Calu3 (cell line): ENCODE measurements around the gene TRDN. TPM values are rescaled to one million over a fixed set of nuclear protein-coding genes. Genes with fewer than 3 reads are reported as not detected.
A peak's percentile ranks its signal among the peaks of the same experiment; 100 is the strongest.

Experiments used
- BruUV-seq: library from RNA; stranded (reverse); fragments of 400-500 nt; replicated peaks from 2 replicates; lab custom pipeline; 2021; lab: Mats Ljungman, UMichigan
- CTCF ChIA-PET: fragments of 300-600 bp; sonication (Branson Sonifier 250); formaldehyde crosslinking; loops from one replicate; lab custom pipeline; 2022; ENCODE audit warnings: antibody characterized with exemption; lab: Charles Lee
- DNase-seq: peaks from one replicate; pipeline ENCODE4 v3.0.0; 2022
- H3K27ac Mint-ChIP-seq: one replicate; pipeline ENCODE4 v1.8.0; 2022; ENCODE audit warnings: mixed read lengths; ENCODE audit not compliant: unreplicated experiment
- H3K27me3 Mint-ChIP-seq: one replicate; pipeline ENCODE4 v1.8.0; 2022; ENCODE audit warnings: mixed read lengths; ENCODE audit not compliant: unreplicated experiment
- H3K36me3 Mint-ChIP-seq: one replicate; pipeline ENCODE4 v1.8.0; 2022; ENCODE audit warnings: mild to moderate bottlenecking, moderate library complexity, mixed read lengths; ENCODE audit not compliant: insufficient read depth, unreplicated experiment
- H3K4me1 Mint-ChIP-seq: one replicate; pipeline ENCODE4 v1.8.0; 2022; ENCODE audit warnings: mild to moderate bottlenecking, low read depth, mixed read lengths; ENCODE audit not compliant: unreplicated experiment
- H3K4me3 Mint-ChIP-seq: one replicate; pipeline ENCODE4 v1.8.0; 2022; ENCODE audit warnings: mild to moderate bottlenecking, low read depth, moderate library complexity, mixed read lengths; ENCODE audit not compliant: unreplicated experiment
- H3K9me3 Mint-ChIP-seq: one replicate; pipeline ENCODE4 v1.8.0; 2022; ENCODE audit warnings: low read depth, mixed read lengths; ENCODE audit not compliant: unreplicated experiment
- intact Hi-C: fragments of 100-400 bp; cut with micrococcal nuclease; formaldehyde crosslinking; loops from one replicate; pipeline ENCODE4 v1.10.0; 2022; ENCODE audit not compliant: unreplicated experiment
- total RNA-seq: library from RNA; stranded (reverse); gene quantifications from 2 replicates; pipeline ENCODE4 v1.2.3, GENCODE V29; 2022
- TF ChIP-seq, protein P1 (sequence below): fragments of 200-600 bp; IDR thresholded peaks from one replicate; pipeline ENCODE4 v1.8.0; 2022; ENCODE audit warnings: antibody characterized with exemption; ENCODE audit not compliant: unreplicated experiment

Gene TRDN
- total RNA-seq, 1 experiment from 2014 or later, result not detected

DNA sequence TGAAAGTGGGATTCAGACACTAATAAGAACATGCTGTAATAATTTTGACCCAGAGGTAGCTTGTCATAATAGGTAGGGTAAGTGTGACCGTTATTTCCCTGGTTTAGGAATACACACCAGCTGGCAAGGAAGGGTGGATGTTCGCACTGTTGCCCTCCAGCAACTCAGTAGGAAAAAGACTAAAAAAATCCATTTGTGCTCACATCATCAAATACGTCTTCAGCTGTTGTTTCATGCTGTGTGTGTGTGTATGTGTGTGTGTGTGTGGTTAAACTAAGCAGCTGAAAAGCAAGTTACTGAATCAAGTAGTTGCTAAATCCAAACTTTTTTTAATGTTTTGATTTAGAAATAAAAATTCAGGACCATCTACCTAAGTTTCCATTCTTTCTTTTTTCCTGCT lies 218.7 kb downstream of the TRDN start:
- intact Hi-C loops, result loop anchor here (5.0 kb wide), 1 partner anchor 1434 kb away; no protein-coding TSS in a partner anchor
- DNase-seq, result no peak
- Mint-ChIP-seq H3K4me1 (no peaks in the 10 kb centered on the region), H3K4me3 (no peak overlapping the region), H3K27ac (no peak overlapping the region), H3K9me3 (no peaks in the 10 kb centered on the region), H3K36me3 (no peaks in the 10 kb centered on the region), H3K27me3 (no peaks in the 10 kb centered on the region)
- TF ChIP-seq, protein P1, sequence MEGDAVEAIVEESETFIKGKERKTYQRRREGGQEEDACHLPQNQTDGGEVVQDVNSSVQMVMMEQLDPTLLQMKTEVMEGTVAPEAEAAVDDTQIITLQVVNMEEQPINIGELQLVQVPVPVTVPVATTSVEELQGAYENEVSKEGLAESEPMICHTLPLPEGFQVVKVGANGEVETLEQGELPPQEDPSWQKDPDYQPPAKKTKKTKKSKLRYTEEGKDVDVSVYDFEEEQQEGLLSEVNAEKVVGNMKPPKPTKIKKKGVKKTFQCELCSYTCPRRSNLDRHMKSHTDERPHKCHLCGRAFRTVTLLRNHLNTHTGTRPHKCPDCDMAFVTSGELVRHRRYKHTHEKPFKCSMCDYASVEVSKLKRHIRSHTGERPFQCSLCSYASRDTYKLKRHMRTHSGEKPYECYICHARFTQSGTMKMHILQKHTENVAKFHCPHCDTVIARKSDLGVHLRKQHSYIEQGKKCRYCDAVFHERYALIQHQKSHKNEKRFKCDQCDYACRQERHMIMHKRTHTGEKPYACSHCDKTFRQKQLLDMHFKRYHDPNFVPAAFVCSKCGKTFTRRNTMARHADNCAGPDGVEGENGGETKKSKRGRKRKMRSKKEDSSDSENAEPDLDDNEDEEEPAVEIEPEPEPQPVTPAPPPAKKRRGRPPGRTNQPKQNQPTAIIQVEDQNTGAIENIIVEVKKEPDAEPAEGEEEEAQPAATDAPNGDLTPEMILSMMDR, result no peak
- CTCF ChIA-PET, result interaction anchor here (2.1 kb wide), 1 partner anchor 297 kb away, joined by 10 read pairs; no protein-coding TSS in a partner anchor
- no TSS peak for BruUV-seq

DNA sequence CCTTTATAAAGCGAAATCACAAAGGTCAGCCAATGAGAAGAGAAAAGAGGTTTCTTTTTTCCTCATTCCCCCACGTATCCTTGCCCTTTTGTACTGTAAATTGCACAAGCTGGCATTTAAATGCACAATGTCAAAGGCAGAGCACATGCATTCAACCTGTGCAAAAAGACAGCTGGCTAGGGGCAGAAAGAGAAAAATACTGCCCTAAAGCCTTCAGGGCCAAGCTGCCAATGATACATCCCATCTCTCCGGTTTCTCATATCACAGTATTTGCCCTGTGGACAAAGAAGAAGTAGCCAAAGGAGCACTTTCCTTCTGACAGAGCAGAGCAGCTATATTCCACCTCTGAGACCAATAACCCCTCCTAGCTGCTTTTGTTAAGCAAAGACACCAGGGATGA lies 219.2 kb downstream of the TRDN start:
- H3K9me3 Mint-ChIP-seq, result no peaks in the 10 kb centered on the region
- no peaks in the 10 kb centered on the region for H3K27me3 Mint-ChIP-seq
- DNase-seq, result no peak
- no peak overlapping the region for H3K27ac Mint-ChIP-seq
- H3K4me3 Mint-ChIP-seq, result no peak overlapping the region
- H3K4me1 Mint-ChIP-seq, result no peaks in the 10 kb centered on the region
- CTCF ChIA-PET, result interaction anchor here (2.1 kb wide), 1 partner anchor 298 kb away, joined by 10 read pairs; no protein-coding TSS in a partner anchor
- intact Hi-C loops, result loop anchor here (5.0 kb wide), 1 partner anchor 1435 kb away; no protein-coding TSS in a partner anchor
- BruUV-seq, result no TSS peak
- no peaks in the 10 kb centered on the region for H3K36me3 Mint-ChIP-seq
- TF ChIP-seq, protein P1, result no peak

DNA sequence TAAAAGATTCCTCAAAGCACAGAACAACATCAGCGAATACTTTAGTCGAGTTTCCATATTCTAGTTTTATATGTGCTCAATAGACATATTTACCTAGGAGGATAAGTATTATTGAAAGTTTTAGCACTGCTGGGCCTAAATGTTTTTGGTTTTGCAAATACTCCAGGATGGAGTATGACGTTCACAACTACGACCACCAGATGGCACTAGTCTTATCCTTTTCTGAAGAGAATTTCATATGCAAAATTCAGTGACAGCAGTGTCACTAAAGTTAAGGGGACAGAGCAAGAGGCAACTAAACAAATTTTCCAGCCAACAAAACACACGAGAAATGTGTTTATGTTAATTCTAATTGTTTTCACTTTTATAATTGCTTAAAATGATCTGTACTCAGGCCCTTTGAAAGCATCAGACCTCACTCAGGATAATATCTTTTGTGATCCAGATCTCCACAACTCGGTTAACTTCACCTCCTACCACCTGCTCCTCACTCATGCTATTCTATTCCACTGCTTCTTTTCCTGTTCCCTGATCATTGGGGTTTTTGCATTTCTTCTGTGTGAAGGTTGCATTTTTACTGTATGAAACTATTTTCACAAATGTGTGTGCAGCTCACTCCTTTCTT lies 220.8 kb downstream of the TRDN start:
- CTCF ChIA-PET, result interaction anchor here (1.1 kb wide), 1 partner anchor 299 kb away, joined by 12 read pairs; no protein-coding TSS in a partner anchor
- Mint-ChIP-seq H3K27ac (no peak overlapping the region), H3K4me3 (no peak overlapping the region), H3K9me3 (no peaks in the 10 kb centered on the region), H3K4me1 (no peaks in the 10 kb centered on the region), H3K36me3 (no peaks in the 10 kb centered on the region), H3K27me3 (no peaks in the 10 kb centered on the region)
- BruUV-seq, result no TSS peak
- TF ChIP-seq, protein P1, result peak; percentile 29
- intact Hi-C loops, result loop anchor here (1.0 to 5.0 kb wide), 2 partner anchors 299 to 1436 kb away; no protein-coding TSS in a partner anchor
- peak; percentile 48 for DNase-seq

DNA sequence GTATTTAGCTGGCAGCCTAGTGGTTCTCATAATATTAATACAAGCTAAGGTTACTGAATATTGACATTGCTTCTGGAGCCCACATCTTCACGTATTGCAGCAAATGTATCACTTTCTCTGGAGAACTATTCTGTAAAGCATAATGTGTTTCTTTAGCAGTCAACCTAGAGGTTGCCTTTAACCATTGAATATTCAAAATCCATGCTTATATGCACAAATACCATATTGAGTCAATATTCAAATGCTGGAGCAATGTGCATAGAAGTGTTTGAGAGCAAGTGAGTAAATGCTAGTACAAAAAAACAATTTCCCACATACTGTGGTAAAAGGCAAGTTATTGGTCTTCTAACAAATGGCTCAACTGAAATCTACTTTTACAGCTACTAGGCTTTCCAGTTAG lies 231.8 kb downstream of the TRDN start:
- DNase-seq, result no peak
- TF ChIP-seq, protein P1, result no peak
- no peak overlapping the region for H3K27ac Mint-ChIP-seq
- intact Hi-C loops, result no loop called here
- H3K27me3 Mint-ChIP-seq, result no peaks in the 10 kb centered on the region
- H3K4me3 Mint-ChIP-seq, result no peak overlapping the region
- H3K36me3 Mint-ChIP-seq, result no peaks in the 10 kb centered on the region
- no peaks in the 10 kb centered on the region for H3K4me1 Mint-ChIP-seq
- CTCF ChIA-PET, result no interaction called here
- BruUV-seq, result no TSS peak
- H3K9me3 Mint-ChIP-seq, result no peaks in the 10 kb centered on the region
